ENCODE measurements around the gene CCNYL1. TPM values are rescaled to one million over a fixed set of nuclear protein-coding genes. Genes with fewer than 3 reads are reported as not detected.
"Not testable (repeated sequence)": the region's sequence is repeated elsewhere in the genome, so short reads cannot be mapped to it uniquely, and the experiment has no call there.

Gene CCNYL1
- total RNA-seq, 2 experiments from 2014 or later: 6.1 to 6.3 TPM

- H3K36me3 Mint-ChIP-seq (ENCODE audit: low read depth); H3K27ac Mint-ChIP-seq; ATAC-seq; H3K9me3 Mint-ChIP-seq (ENCODE audit: insufficient read depth); DNase-seq; H3K4me3 Mint-ChIP-seq; H3K27me3 Mint-ChIP-seq (ENCODE audit: low read depth): not testable (repeated sequence)
- POLR2A ChIA-PET: interaction anchor here (0.6 kb wide), 1 partner anchor 164 kb away, joined by 3 read pairs; no protein-coding TSS in a partner anchor
- CTCF ChIA-PET: interaction anchor here (1.1 kb wide), 1 partner anchor 11 kb away, joined by 3 read pairs; no protein-coding TSS in a partner anchor
- H3K4me1 Mint-ChIP-seq (ENCODE audit: low read depth): peaks cover 15% of the 10 kb centered on the region
These were observed 12.0 kb downstream of the CCNYL1 start for GRCh38 chr2:207723425-207723787.

GRCh38 chr2:207724113-207724512, 12.7 kb downstream of the CCNYL1 start:
- ATAC-seq (no peak), DNase-seq (no peak)
- CTCF ChIA-PET: interaction anchor here (1.1 to 4.2 kb wide), 2 partner anchors 13 to 317 kb away, joined by 3 to 12 read pairs; partner anchors contain the start of gene CCNYL1
- Mint-ChIP-seq H3K36me3 (ENCODE audit: low read depth) (no peaks in the 10 kb centered on the region), H3K27me3 (ENCODE audit: low read depth) (no peaks in the 10 kb centered on the region), H3K4me1 (ENCODE audit: low read depth) (peaks cover 15% of the 10 kb centered on the region), H3K4me3 (no peak overlapping the region), H3K27ac (no peak overlapping the region), H3K9me3 (ENCODE audit: insufficient read depth) (no peaks in the 10 kb centered on the region)
- POLR2A ChIA-PET: no interaction called here

DNA sequence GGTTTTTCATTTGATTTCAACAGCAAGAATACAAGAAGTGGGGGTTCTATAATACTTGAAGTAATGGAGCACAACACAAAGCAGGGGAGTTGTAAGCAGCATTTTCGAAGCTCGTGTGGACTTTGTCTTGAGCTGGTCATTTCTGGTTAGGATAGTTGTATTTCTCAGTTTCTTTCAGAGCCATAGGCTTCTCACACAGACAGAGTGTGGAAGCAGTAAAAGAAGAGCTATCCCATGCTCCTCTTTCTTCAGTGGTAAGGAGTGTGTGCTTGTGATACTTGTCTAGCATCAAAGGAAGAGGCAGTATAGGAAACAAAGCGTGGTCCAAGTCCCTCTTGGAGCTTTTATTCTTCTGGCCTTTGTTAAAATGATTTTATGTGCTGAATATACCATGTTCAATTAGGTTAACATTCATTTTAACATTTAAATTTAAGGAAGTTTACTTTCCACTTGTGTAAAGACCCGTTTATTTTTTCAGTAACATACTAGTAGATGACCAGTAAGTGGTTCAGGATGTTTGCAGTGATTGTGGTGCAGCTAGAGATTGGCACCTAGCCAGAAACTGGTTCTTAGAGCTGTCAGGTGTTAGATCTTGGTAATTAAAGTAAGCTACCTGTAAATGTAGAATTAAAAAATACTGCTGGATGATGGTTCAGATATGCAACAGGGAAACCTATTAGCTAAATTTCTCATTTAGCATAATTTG, 14.6 kb downstream of the CCNYL1 start:
- no peaks in the 10 kb centered on the region for H3K9me3 Mint-ChIP-seq (ENCODE audit: insufficient read depth)
- DNase-seq (no peak), ATAC-seq (no peak)
- ChIA-PET POLR2A (no interaction called here), CTCF (interaction anchor here (0.7 to 4.2 kb wide), 6 partner anchors 8 to 591 kb away, joined by 3 to 20 read pairs (median 10); partner anchors contain the start of genes CCNYL1 and METTL21A)
- H3K4me3 Mint-ChIP-seq: no peak overlapping the region
- H3K27ac Mint-ChIP-seq: no peak overlapping the region
- H3K27me3 Mint-ChIP-seq (ENCODE audit: low read depth): no peaks in the 10 kb centered on the region
- H3K36me3 Mint-ChIP-seq (ENCODE audit: low read depth): peaks cover 3% of the 10 kb centered on the region
- peaks cover 15% of the 10 kb centered on the region for H3K4me1 Mint-ChIP-seq (ENCODE audit: low read depth)

GRCh38 chr2:207727261-207727660, 15.8 kb downstream of the CCNYL1 start:
- ChIA-PET CTCF (interaction anchor here (1.2 to 4.2 kb wide), 4 partner anchors 18 to 313 kb away, joined by 3 to 20 read pairs (median 12); partner anchors contain the start of gene METTL21A), POLR2A (no interaction called here)
- Mint-ChIP-seq H3K27me3 (ENCODE audit: low read depth) (no peaks in the 10 kb centered on the region), H3K36me3 (ENCODE audit: low read depth) (peaks cover 3% of the 10 kb centered on the region), H3K4me3 (no peak overlapping the region), H3K27ac (no peak overlapping the region), H3K4me1 (ENCODE audit: low read depth) (peaks cover 15% of the 10 kb centered on the region), H3K9me3 (ENCODE audit: insufficient read depth) (no peaks in the 10 kb centered on the region)
- DNase-seq: no peak
- ATAC-seq: no peak

- no peaks in the 10 kb centered on the region for H3K27me3 Mint-ChIP-seq (ENCODE audit: low read depth)
- peaks cover 11% of the 10 kb centered on the region for H3K4me1 Mint-ChIP-seq (ENCODE audit: low read depth)
- peaks cover 3% of the 10 kb centered on the region for H3K36me3 Mint-ChIP-seq (ENCODE audit: low read depth)
- H3K9me3 Mint-ChIP-seq (ENCODE audit: insufficient read depth): no peaks in the 10 kb centered on the region
- no peak for DNase-seq
- no peak for ATAC-seq
- POLR2A ChIA-PET: no interaction called here
- CTCF ChIA-PET: interaction anchor here (1.5 kb wide), 1 partner anchor 103 kb away, joined by 3 read pairs; no protein-coding TSS in a partner anchor
- H3K4me3 Mint-ChIP-seq: no peak overlapping the region
- H3K27ac Mint-ChIP-seq: no peak overlapping the region
These were observed 18.1 kb downstream of the CCNYL1 start for GRCh38 chr2:207729465-207729998.

GRCh38 chr2:207731138-207731537, 19.7 kb downstream of the CCNYL1 start:
- no peaks in the 10 kb centered on the region for H3K27me3 Mint-ChIP-seq (ENCODE audit: low read depth)
- no peaks in the 10 kb centered on the region for H3K9me3 Mint-ChIP-seq (ENCODE audit: insufficient read depth)
- no peak overlapping the region for H3K27ac Mint-ChIP-seq
- no peak for DNase-seq
- ChIA-PET CTCF (interaction anchor here (1.3 kb wide), 1 partner anchor 310 kb away, joined by 4 read pairs; no protein-coding TSS in a partner anchor), POLR2A (no interaction called here)
- no peak overlapping the region for H3K4me3 Mint-ChIP-seq
- peaks cover 3% of the 10 kb centered on the region for H3K36me3 Mint-ChIP-seq (ENCODE audit: low read depth)
- peaks cover 10% of the 10 kb centered on the region for H3K4me1 Mint-ChIP-seq (ENCODE audit: low read depth)
- ATAC-seq: no peak

- H3K4me1 Mint-ChIP-seq (ENCODE audit: low read depth): peaks cover 3% of the 10 kb centered on the region
- H3K27me3 Mint-ChIP-seq (ENCODE audit: low read depth): no peaks in the 10 kb centered on the region
- H3K36me3 Mint-ChIP-seq (ENCODE audit: low read depth): peaks cover 3% of the 10 kb centered on the region
- DNase-seq (no peak), ATAC-seq (no peak)
- POLR2A ChIA-PET: no interaction called here
- H3K9me3 Mint-ChIP-seq (ENCODE audit: insufficient read depth): no peaks in the 10 kb centered on the region
- CTCF ChIA-PET: interaction anchor here (0.7 to 1.7 kb wide), 6 partner anchors 8 to 107 kb away, joined by 3 to 9 read pairs (median 4); no protein-coding TSS in a partner anchor
- no peak overlapping the region for H3K27ac Mint-ChIP-seq
- no peak overlapping the region for H3K4me3 Mint-ChIP-seq
These were observed 22.3 kb downstream of the CCNYL1 start for GRCh38 chr2:207733597-207734240.

DNA sequence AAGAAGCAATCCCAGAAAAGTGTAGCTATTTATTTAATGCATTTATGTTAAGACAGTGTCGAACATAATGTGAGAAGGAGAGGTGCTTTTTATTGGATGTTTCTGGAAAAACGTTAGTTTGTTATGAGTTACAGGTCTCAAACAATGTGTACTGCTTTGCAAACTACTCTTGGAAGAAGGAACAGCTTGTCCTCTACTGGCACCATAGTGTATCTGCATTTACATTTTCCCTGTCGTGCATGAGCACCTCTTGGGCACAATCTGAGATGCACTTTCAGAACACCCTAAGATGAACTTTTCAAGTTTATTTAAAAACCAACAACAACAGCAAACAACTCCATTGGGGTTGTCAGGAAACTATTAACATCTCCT, 22.8 kb downstream of the CCNYL1 start:
- ChIA-PET CTCF (interaction anchor here (0.9 to 1.7 kb wide), 6 partner anchors 9 to 108 kb away, joined by 3 to 9 read pairs (median 4); no protein-coding TSS in a partner anchor), POLR2A (no interaction called here)
- Mint-ChIP-seq H3K9me3 (ENCODE audit: insufficient read depth) (no peaks in the 10 kb centered on the region), H3K36me3 (ENCODE audit: low read depth) (peaks cover 3% of the 10 kb centered on the region), H3K27me3 (ENCODE audit: low read depth) (no peaks in the 10 kb centered on the region), H3K27ac (no peak overlapping the region), H3K4me3 (no peak overlapping the region), H3K4me1 (ENCODE audit: low read depth) (peaks cover 3% of the 10 kb centered on the region)
- ATAC-seq: no peak
- DNase-seq: no peak

DNA sequence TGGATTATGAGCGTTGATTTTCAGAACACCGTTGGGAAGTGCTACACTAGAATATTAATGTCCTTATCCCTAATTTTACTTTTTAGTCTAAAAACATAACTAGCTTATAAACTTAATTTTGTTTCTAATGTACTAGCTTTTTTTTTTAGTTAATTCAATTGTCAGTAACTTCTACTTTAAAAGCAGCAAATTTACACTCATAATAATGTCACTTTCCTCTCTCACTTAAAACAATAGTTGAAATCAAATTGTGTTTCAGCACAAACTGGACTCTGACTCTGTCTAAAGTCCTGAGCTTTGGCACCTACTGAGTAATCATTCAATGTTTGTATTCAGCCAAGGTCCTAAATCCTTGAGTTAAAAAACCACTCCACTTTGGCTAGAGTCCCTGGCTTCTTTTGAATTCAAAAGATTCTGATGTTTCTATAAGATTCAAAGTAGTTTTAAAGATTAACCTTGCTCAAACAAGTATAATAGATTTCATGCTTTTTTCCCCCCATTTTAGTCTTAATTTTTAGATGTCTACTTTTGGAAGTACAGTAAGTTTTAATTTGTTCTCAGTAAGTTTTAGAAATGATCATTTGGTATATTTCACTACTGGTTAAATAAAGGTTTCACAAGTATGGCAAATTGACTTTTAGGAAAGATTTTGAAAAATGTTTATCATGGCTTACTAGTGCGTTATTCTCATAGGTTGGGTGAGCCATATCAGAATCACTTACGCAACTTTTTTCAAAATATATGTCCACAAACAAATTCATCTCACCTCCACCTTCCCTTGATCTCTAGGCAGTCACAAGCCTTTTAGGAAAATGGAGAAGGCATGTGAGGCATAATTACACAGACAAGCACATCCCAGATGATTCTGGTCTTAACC, 23.4 kb downstream of the CCNYL1 start:
- ChIA-PET POLR2A (no interaction called here), CTCF (interaction anchor here (0.9 to 1.7 kb wide), 6 partner anchors 9 to 109 kb away, joined by 3 to 9 read pairs (median 4); no protein-coding TSS in a partner anchor)
- no peak for ATAC-seq
- Mint-ChIP-seq H3K4me1 (ENCODE audit: low read depth) (peaks cover 3% of the 10 kb centered on the region), H3K27ac (no peak overlapping the region), H3K4me3 (no peak overlapping the region), H3K36me3 (ENCODE audit: low read depth) (peaks cover 3% of the 10 kb centered on the region), H3K27me3 (ENCODE audit: low read depth) (no peaks in the 10 kb centered on the region), H3K9me3 (ENCODE audit: insufficient read depth) (no peaks in the 10 kb centered on the region)
- no peak for DNase-seq

DNA sequence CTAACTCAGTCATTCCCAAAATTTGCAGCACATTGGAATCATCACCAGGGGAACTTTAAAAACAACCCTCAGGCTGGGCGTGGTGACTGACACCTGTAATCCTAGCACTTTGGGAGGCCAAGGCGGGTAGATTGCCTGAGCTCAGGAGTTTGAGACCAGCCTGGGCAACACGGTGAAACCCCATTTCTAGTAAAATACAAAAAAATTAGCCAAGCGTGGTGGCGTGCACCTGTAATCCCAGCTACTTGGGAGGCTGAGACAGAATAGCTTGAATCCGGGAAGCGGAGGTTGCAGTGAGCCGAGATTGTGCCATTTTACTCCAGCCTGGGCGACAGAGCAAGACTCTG, 24.0 kb downstream of the CCNYL1 start:
- CTCF ChIA-PET: not testable (repeated sequence)

GRCh38 chr2:207743514-207743913, 32.1 kb downstream of the CCNYL1 start:
- Mint-ChIP-seq H3K4me3 (no peak overlapping the region), H3K27me3 (ENCODE audit: low read depth) (no peaks in the 10 kb centered on the region), H3K27ac (no peak overlapping the region), H3K4me1 (ENCODE audit: low read depth) (no peaks in the 10 kb centered on the region), H3K36me3 (ENCODE audit: low read depth) (no peaks in the 10 kb centered on the region), H3K9me3 (ENCODE audit: insufficient read depth) (no peaks in the 10 kb centered on the region)
- ChIA-PET POLR2A (no interaction called here), CTCF (interaction anchor here (0.9 to 4.7 kb wide), 3 partner anchors 116 to 298 kb away, joined by 3 to 76 read pairs (median 5); no protein-coding TSS in a partner anchor)
- no peak for DNase-seq
- ATAC-seq: no peak

More for the DNA sequence above, 24.0 kb downstream of the CCNYL1 start:
- H3K4me3 Mint-ChIP-seq; POLR2A ChIA-PET; ATAC-seq; H3K27me3 Mint-ChIP-seq (ENCODE audit: low read depth); H3K4me1 Mint-ChIP-seq (ENCODE audit: low read depth); H3K9me3 Mint-ChIP-seq (ENCODE audit: insufficient read depth); DNase-seq; H3K36me3 Mint-ChIP-seq (ENCODE audit: low read depth); H3K27ac Mint-ChIP-seq: not testable (repeated sequence)

All from activated CD8-positive, alpha-beta T cell treated with anti-CD3 and anti-CD28 coated beads, Interleukin-2, amount 10 ng/mL, durations not matched to agents 7 days and 5 days (primary cell).